ENCODE measurements around the gene MICU1. TPM values are rescaled to one million over a fixed set of nuclear protein-coding genes. Genes with fewer than 3 reads are reported as not detected.
A peak's percentile ranks its signal among the peaks of the same experiment; 100 is the strongest.

MICU1 gene
- total and polyA plus RNA-seq, 2 of the 13 experiments (the other 11 are each of a cell fraction or from before 2014, with no cell fraction given): 32.5 to 56.1 TPM

DNA sequence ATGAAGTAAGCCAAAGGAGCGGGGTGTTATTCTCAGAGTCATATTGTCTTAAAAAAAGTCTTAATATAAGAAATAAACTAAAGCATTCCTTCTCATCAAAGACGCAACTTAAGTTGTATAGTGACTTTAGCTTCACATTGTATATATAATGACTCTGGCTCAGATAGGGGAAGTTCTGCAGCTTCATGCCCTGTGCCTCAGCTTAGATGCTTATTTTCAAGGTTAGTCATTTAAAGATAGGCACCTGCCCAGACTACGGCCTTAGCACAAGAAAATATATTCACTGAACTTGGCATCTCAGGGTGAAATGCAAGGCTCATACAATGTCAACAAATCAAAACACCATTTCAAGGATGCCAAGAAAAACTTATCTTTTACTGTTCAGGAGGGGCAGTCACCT, 218.4 kb downstream of the MICU1 start:
- Histone ChIP-seq H3K27ac (ENCODE audit: extremely low read length, insufficient read depth, low read length) (no peak overlapping the region), H3K9me3 (ENCODE audit: low read length) (no peaks in the 10 kb centered on the region), H3K4me2 (ENCODE audit: low read depth, low read length) (no peak overlapping the region), H3K9ac (ENCODE audit: insufficient read depth, low read depth, low read length) (no peak overlapping the region), H3K79me2 (ENCODE audit: insufficient read depth, low read length) (no peaks in the 10 kb centered on the region), H3K36me3 (replicated peaks in 1 of 2; ENCODE audit: control insufficient read depth in 1 of 2, insufficient read depth in 2 of 2, low read length in 2 of 2) (peaks cover 1 to 33% of the 10 kb centered on the region in 2 experiments; a peak in 4 of 5 replicates), H3K4me3 (replicated peaks in 1 of 3; ENCODE audit: insufficient read depth in 1 of 3, low read depth in 2 of 3, low read length in 3 of 3) (no peak overlapping the region), H4K20me1 (ENCODE audit: insufficient read depth, low read length) (no peaks in the 10 kb centered on the region), H2AFZ (ENCODE audit: low read length) (no peak overlapping the region), H3K4me1 (ENCODE audit: insufficient read depth, low read length) (no peaks in the 10 kb centered on the region), H3K27me3 (ENCODE audit: control insufficient read depth in 1 of 2, insufficient read depth in 2 of 2, low read length in 2 of 2) (no peaks in the 10 kb centered on the region)
- TF ChIP-seq, protein P1, sequence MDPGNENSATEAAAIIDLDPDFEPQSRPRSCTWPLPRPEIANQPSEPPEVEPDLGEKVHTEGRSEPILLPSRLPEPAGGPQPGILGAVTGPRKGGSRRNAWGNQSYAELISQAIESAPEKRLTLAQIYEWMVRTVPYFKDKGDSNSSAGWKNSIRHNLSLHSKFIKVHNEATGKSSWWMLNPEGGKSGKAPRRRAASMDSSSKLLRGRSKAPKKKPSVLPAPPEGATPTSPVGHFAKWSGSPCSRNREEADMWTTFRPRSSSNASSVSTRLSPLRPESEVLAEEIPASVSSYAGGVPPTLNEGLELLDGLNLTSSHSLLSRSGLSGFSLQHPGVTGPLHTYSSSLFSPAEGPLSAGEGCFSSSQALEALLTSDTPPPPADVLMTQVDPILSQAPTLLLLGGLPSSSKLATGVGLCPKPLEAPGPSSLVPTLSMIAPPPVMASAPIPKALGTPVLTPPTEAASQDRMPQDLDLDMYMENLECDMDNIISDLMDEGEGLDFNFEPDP (CRISPR knock-in tag; conservative IDR thresholded peaks at IDR 0.05): no peak
- no peak for TF ChIP-seq TP53 (CRISPR knock-in tag; conservative IDR thresholded peaks at IDR 0.05)
- TF ChIP-seq, protein P2, sequence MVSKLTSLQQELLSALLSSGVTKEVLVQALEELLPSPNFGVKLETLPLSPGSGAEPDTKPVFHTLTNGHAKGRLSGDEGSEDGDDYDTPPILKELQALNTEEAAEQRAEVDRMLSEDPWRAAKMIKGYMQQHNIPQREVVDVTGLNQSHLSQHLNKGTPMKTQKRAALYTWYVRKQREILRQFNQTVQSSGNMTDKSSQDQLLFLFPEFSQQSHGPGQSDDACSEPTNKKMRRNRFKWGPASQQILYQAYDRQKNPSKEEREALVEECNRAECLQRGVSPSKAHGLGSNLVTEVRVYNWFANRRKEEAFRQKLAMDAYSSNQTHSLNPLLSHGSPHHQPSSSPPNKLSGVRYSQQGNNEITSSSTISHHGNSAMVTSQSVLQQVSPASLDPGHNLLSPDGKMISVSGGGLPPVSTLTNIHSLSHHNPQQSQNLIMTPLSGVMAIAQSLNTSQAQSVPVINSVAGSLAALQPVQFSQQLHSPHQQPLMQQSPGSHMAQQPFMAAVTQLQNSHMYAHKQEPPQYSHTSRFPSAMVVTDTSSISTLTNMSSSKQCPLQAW (CRISPR knock-in tag; IDR thresholded peaks at IDR 0.05): no peak
- no peak for TF ChIP-seq TSC22D2 (CRISPR knock-in tag; IDR thresholded peaks at IDR 0.05; ENCODE audit: borderline replicate concordance)
- no peak for TF ChIP-seq NRL (CRISPR knock-in tag; IDR thresholded peaks at IDR 0.05; ENCODE audit: borderline replicate concordance)
- TF ChIP-seq, protein P3, sequence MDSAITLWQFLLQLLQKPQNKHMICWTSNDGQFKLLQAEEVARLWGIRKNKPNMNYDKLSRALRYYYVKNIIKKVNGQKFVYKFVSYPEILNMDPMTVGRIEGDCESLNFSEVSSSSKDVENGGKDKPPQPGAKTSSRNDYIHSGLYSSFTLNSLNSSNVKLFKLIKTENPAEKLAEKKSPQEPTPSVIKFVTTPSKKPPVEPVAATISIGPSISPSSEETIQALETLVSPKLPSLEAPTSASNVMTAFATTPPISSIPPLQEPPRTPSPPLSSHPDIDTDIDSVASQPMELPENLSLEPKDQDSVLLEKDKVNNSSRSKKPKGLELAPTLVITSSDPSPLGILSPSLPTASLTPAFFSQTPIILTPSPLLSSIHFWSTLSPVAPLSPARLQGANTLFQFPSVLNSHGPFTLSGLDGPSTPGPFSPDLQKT (CRISPR knock-in tag; IDR thresholded peaks at IDR 0.05; ENCODE audit: borderline replicate concordance): no peak
- TF ChIP-seq SMARCC2 (IDR thresholded peaks at IDR 0.05): no peak
- TF ChIP-seq, protein P4, sequence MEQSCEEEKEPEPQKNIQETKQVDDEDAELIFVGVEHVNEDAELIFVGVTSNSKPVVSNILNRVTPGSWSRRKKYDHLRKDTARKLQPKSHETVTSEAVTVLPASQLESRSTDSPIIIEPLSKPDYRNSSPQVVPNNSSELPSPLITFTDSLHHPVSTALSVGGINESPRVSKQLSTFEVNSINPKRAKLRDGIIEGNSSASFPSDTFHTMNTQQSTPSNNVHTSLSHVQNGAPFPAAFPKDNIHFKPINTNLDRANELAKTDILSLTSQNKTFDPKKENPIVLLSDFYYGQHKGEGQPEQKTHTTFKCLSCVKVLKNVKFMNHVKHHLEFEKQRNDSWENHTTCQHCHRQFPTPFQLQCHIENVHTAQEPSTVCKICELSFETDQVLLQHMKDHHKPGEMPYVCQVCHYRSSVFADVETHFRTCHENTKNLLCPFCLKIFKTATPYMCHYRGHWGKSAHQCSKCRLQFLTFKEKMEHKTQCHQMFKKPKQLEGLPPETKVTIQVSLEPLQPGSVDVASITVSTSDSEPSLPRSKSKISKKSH (CRISPR knock-in tag; IDR thresholded peaks at IDR 0.05; ENCODE audit: borderline replicate concordance): no peak
- no peak for TF ChIP-seq NR2C2 (CRISPR knock-in tag; IDR thresholded peaks at IDR 0.05; ENCODE audit: borderline replicate concordance)
- no peak for TF ChIP-seq ETV5 (CRISPR knock-in tag; IDR thresholded peaks at IDR 0.05; ENCODE audit: borderline replicate concordance)
- no peak for TF ChIP-seq CHD4 (IDR thresholded peaks at IDR 0.05; ENCODE audit: borderline replicate concordance, low read length)
- ATAC-seq (no peak), DNase-seq (ENCODE audit: low spot score) (no peak), FAIRE-seq (no peak)
- BruUV-seq (replicated peaks): TSS peak; percentile 20
- intact Hi-C loops (cut with micrococcal nuclease; ENCODE audit: unreplicated experiment) (no loop called here), in situ Hi-C loops (cut with HindIII; ENCODE audit: extremely low pct_ligation_motif_present, low pct_unique_long_range_greater_than_20kb) (no loop called here)
- 97% methylated on average over 3 of the region's 3 CpGs for WGBS (ENCODE audit: low lambda C conversion rate)
- ChIA-PET POLR2A (no interaction called here), CTCF (ENCODE audit: low intra/inter-chr PET ratio, low total read pairs) (no interaction called here)

Measured in HepG2 (cell line).